Iris pigment epithelial cell (primary cell): Measurements from ENCODE around the gene PPIE.

ENCODE experiments used
- DNase-seq: peaks from one replicate; pipeline ENCODE4 v3.0.0-alpha.2; 2011; ENCODE audit warnings: low read depth

The PPIE gene

GRCh38 chr1:39720094-39720999, 18.3 kb upstream of the PPIE start:
- DNase-seq: peak; percentile 53

GRCh38 chr1:39721664-39722063, 17.0 kb upstream of the PPIE start:
- DNase-seq: no peak

GRCh38 chr1:39722495-39722894, 16.2 kb upstream of the PPIE start:
- DNase-seq: peak; percentile 30

GRCh38 chr1:39726600-39726999, 12.1 kb upstream of the PPIE start:
- DNase-seq: no peak

- DNase-seq: no peak
Observed at GRCh38 chr1:39727221-39727931, 11.3 kb upstream of the PPIE start.

- DNase-seq: no peak
Observed at GRCh38 chr1:39727932-39728317, 10.8 kb upstream of the PPIE start.

GRCh38 chr1:39729030-39729429, 9.7 kb upstream of the PPIE start:
- no peak for DNase-seq

GRCh38 chr1:39729842-39730241, 8.8 kb upstream of the PPIE start:
- no peak for DNase-seq

GRCh38 chr1:39732730-39733129, 6.0 kb upstream of the PPIE start:
- DNase-seq: peak; percentile 44

- DNase-seq: no peak
Observed at GRCh38 chr1:39733161-39733560, 5.5 kb upstream of the PPIE start.

- DNase-seq: no peak
Observed at GRCh38 chr1:39735731-39736130, 3.0 kb upstream of the PPIE start.

- DNase-seq: peak; percentile 89
Observed at GRCh38 chr1:39737546-39738169, 1.0 kb upstream of the PPIE start.

GRCh38 chr1:39745016-39745670, 6.5 kb downstream of the PPIE start:
- DNase-seq: no peak

- DNase-seq: no peak
Observed at GRCh38 chr1:39751595-39751994, 12.9 kb downstream of the PPIE start.

GRCh38 chr1:39752703-39753102, 14.0 kb downstream of the PPIE start:
- DNase-seq: no peak

GRCh38 chr1:39753132-39754025, 14.7 kb downstream of the PPIE start:
- no peak for DNase-seq

GRCh38 chr1:39754026-39754570, 15.4 kb downstream of the PPIE start:
- DNase-seq: peak; percentile 80

- DNase-seq: peak; percentile 55
Observed at GRCh38 chr1:39754906-39755504, 16.3 kb downstream of the PPIE start.

GRCh38 chr1:39755965-39756659, 17.4 kb downstream of the PPIE start:
- DNase-seq: no peak

- no peak for DNase-seq
Observed at GRCh38 chr1:39757501-39757900, 18.8 kb downstream of the PPIE start.
